HAP-1 (cell line): Measurements from ENCODE around the gene ARRDC2.
"Not testable (repeated sequence)": the region's sequence is repeated elsewhere in the genome, so short reads cannot be mapped to it uniquely, and the experiment has no call there.

ENCODE experiments used
- DNase-seq, 2 experiments: peaks; one replicate each; pipeline ENCODE4 v3.0.0-alpha.2; 2016 to 2020; ENCODE audit warnings: low spot score in 2 of 2
- H3K27me3 ChIP-seq: fragments of 250-450 bp; sonication (Bioruptor Pico); 2 replicates; pipeline ENCODE4 v1.5.1; 2020; ENCODE audit warnings: low read depth, mild to moderate bottlenecking, moderate library complexity
- H3K36me3 ChIP-seq: fragments of 250-450 bp; sonication (Bioruptor Pico); replicated peaks from 2 replicates; pipeline ENCODE4 v1.5.1; 2020; ENCODE audit warnings: mild to moderate bottlenecking
- H3K4me1 ChIP-seq: fragments of 250-450 bp; sonication (Bioruptor Pico); 2 replicates; pipeline ENCODE4 v1.5.1; 2020; ENCODE audit warnings: mild to moderate bottlenecking
- H3K4me3 ChIP-seq: fragments of 250-450 bp; sonication (Bioruptor Pico); 2 replicates; pipeline ENCODE4 v1.5.1; 2020; ENCODE audit warnings: mild to moderate bottlenecking, moderate library complexity
- H3K9me3 ChIP-seq: fragments of 250-450 bp; sonication (Bioruptor Pico); 2 replicates; pipeline ENCODE4 v1.5.1; 2020; ENCODE audit warnings: mild to moderate bottlenecking, moderate library complexity
- in situ Hi-C: fragments of 300-500 bp; cut with MboI; formaldehyde crosslinking; loops from 3 replicates; pipeline ENCODE4 v1.14.3; 2020; ENCODE audit warnings: low sequenced_read_pairs, inconsistent platforms, mixed read lengths

ARRDC2 gene

DNA sequence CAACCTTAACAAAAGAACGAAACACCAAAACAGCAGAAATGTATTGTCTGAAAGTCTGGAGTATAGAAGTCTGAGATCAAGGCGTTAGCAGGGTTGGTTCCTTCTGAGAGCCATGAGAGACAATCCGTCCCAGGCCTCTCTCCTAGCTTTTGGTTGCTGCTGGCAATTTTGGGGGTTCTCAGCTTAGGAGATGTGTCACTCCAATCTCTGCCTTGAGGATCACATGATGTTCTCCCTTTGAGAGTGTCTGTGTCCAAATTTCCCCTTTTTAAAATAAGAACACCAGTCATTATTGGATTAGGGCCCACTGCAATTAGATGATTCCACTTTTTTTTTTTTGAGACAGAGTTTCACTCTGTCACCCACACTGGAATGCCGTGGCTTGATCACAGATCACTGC, 30.9 kb upstream of the ARRDC2 start:
- H3K36me3 ChIP-seq, result peaks cover 4% of the 10 kb centered on the region; the same call in 1 of the 2 replicates
- in situ Hi-C loops, result no loop called here
- H3K4me3 ChIP-seq, result no peak overlapping the region
- 0 out of 2 replicates have a peak, but pooled peaks cover 5% of the 10 kb centered on the region for H3K4me1 ChIP-seq
- H3K9me3 ChIP-seq, result no peaks in the 10 kb centered on the region
- H3K27me3 ChIP-seq, result no peaks in the 10 kb centered on the region
- no peak for DNase-seq

DNA sequence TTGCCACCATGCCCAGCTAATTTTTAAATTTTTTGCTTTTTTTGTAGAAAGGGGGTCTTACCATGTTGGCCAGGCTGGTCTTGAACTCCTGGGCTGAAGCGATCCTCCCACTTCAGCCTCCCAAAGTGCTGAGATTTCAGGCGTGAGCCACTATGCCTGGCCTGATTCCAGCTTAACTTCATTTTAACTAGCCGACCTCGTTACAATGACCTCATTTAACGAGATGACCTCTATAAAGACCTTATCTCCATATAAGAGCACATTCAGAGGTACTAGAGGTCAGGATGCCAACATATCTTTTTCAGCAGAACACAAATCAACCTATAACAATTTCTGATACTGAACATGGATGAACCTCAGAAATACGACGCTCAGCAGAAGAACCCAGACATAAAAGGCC, 30.5 kb upstream of the ARRDC2 start:
- Histone ChIP-seq H3K4me1 (0 out of 2 replicates have a peak, but pooled peaks cover 5% of the 10 kb centered on the region), H3K36me3 (peaks cover 4% of the 10 kb centered on the region; the same call in 1 of the 2 replicates), H3K9me3 (no peaks in the 10 kb centered on the region), H3K4me3 (no peak overlapping the region), H3K27me3 (no peaks in the 10 kb centered on the region)
- in situ Hi-C loops, result no loop called here
- DNase-seq, result no peak

DNA sequence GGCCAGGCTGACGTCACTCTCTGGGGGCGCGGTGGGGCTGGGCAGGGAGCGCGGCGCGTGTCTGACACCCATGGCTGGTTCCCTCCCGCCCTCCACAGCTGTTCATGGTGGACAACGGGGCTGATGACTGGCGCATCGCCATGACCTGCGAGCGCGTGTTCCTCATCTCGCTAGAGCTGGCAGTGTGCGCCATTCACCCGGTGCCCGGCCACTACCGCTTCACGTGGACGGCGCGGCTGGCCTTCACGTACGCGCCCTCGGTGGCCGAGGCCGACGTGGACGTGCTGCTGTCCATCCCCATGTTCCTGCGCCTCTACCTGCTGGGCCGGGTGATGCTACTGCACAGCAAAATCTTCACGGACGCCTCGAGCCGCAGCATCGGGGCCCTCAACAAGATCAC, 26.4 kb upstream of the ARRDC2 start:
- in situ Hi-C loops, result no loop called here

DNA sequence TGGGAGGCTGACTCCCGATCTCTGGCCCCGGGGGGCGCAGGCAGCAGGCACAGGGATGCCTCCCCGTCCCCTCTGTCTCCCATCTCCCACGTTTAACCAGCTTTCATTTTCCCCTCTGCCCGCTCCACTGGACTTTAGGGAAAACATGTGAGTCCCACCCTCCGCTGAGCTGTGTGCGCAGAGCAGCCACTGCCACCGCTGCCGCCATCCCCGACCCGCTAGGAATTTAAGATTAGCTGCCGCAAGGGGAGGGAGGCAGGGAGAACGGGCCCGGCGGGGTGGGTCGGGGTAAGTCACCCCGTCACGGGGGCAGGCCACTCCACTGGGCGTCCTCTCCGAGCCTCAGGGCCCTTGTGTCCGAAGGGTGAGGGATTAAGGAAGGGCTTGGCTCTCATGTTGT, 25.5 kb upstream of the ARRDC2 start:
- DNase-seq, result no peak
- Histone ChIP-seq H3K4me1 (0 out of 2 replicates have a peak, but pooled peaks cover 2% of the 10 kb centered on the region), H3K9me3 (no peaks in the 10 kb centered on the region), H3K4me3 (no peak overlapping the region), H3K36me3 (no peaks in the 10 kb centered on the region), H3K27me3 (no peaks in the 10 kb centered on the region)
- in situ Hi-C loops, result no loop called here

More for the DNA sequence above, 26.4 kb upstream of the ARRDC2 start:
- no peaks in the 10 kb centered on the region for H3K27me3 ChIP-seq
- DNase-seq, result no peak
- H3K9me3 ChIP-seq, result no peaks in the 10 kb centered on the region
- H3K4me3 ChIP-seq, result no peak overlapping the region
- H3K36me3 ChIP-seq, result no peaks in the 10 kb centered on the region
- H3K4me1 ChIP-seq, result 0 out of 2 replicates have a peak, but pooled peaks cover 5% of the 10 kb centered on the region

DNA sequence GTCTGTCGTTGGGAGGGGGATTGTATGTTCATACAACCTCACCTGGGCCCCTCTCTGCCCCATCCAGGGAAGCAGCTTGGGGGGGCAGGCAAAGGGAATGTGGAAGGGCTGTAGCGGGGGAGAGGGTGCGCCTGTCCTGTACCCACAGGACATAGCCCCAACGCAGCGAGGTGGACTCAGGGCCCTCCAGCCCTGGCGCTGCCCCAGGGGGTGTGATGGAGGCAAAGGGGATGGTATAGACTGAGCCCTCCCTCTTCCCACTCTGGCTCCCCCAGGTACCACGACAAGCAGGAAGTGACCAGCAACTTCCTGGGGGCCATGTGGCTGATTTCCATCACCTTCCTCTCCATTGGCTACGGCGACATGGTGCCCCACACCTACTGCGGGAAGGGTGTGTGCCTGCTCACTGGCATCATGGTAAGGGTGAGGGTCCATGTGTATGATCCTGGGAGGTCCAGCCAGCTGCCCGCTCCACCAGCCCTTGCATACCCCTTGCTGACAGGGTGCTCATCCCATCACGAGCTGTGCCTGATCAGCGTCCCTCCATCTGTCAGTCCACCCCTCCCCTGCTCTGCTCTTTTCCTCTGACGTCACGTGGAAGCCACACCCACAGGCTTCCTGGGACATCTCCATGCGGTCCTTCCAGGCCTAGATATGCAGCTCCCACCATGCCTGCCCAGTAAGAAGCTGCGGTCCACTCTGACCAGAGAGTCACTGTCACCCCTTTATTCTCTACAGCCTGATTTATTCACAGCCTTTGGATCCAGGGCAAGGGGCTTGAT, 22.7 kb upstream of the ARRDC2 start:
- no peaks in the 10 kb centered on the region; the same call in 1 of the 2 replicates for H3K36me3 ChIP-seq
- no peak overlapping the region for H3K4me3 ChIP-seq
- H3K9me3 ChIP-seq, result no peaks in the 10 kb centered on the region
- no peaks in the 10 kb centered on the region for H3K27me3 ChIP-seq
- H3K4me1 ChIP-seq, result no peaks in the 10 kb centered on the region
- DNase-seq, result peak in 1 of 2 experiments; percentile 48
- in situ Hi-C loops, result loop anchor here (5.0 kb wide), 1 partner anchor 118 kb away; no protein-coding TSS in a partner anchor

DNA sequence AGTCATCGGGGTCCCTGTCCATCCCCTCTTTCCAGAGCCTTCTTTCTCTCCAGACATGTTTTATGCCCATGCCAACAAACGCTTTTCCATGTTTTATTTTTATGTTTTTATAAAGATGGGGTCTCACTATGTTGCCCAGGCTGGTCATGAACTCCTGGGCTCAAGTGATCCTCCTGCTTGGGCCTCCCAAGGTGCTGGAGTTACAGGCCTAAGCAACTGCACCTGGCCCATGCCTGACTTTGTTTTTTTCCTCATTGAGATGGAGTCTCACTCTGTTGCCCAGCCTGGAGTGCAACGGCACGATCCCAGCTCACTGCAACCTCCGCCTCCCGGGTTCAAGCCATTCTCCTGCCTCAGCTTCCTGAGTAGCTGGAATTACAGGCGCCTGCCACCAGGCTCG, 21.4 kb upstream of the ARRDC2 start:
- H3K9me3 ChIP-seq, H3K27me3 ChIP-seq, H3K4me1 ChIP-seq, DNase-seq, H3K4me3 ChIP-seq, H3K36me3 ChIP-seq: not testable (repeated sequence)
- in situ Hi-C loops, result loop anchor here (5.0 kb wide), 1 partner anchor 119 kb away; no protein-coding TSS in a partner anchor

DNA sequence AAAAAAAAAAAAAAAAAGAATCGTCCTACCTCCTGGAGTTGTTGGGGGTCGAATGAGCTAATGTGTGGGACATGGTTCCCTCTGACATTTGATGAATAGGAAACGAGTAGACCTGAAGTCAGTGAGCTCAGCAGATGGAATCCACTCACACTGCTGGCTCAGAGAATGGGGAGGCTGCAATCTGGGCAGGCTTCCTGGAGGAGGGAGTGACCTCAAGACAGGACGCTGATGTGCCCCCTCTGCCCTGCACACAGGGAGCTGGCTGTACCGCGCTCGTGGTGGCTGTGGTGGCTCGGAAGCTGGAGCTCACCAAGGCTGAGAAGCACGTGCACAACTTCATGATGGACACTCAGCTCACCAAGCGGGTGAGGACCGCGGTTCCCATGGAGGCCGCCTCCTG, 19.8 kb upstream of the ARRDC2 start:
- in situ Hi-C loops, result loop anchor here (5.0 kb wide), 1 partner anchor 121 kb away; no protein-coding TSS in a partner anchor
- Histone ChIP-seq H3K27me3 (no peaks in the 10 kb centered on the region), H3K36me3 (no peaks in the 10 kb centered on the region; the same call in 1 of the 2 replicates), H3K9me3 (no peaks in the 10 kb centered on the region), H3K4me3 (no peak overlapping the region), H3K4me1 (no peaks in the 10 kb centered on the region)
- DNase-seq, result no peak

DNA sequence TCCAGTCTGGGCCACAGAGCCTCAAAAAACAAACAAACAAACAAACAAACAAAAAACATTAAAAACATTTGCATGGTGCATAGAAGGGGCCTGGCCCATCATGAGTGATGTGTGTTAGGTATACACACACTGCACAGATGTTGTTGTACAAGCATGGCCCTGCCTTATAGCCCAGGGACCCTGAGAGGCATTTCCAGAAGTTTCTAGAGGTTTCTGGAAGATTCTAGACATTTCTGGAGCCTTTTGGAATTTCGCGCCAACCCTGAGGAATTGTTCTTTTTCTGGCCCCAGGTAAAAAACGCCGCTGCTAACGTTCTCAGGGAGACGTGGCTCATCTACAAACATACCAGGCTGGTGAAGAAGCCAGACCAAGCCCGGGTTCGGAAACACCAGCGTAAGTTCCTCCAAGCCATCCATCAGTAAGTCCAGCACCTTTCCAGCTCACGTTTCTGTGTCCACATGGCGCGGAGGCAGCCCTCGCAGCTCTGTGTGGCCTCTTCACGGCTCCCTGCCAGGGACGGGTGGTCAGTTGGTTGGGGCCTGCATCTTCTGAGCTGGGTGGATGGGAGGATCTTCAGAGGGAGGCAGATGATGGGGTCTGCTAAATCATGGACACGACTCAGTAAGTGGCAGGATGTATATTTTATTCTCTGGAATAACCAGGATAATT, 18.4 kb upstream of the ARRDC2 start:
- no peak for DNase-seq
- in situ Hi-C loops, result loop anchor here (5.0 to 10.0 kb wide), 2 partner anchors 45 to 122 kb away; no protein-coding TSS in a partner anchor
- Histone ChIP-seq H3K9me3 (no peaks in the 10 kb centered on the region), H3K4me1 (no peaks in the 10 kb centered on the region), H3K36me3 (no peaks in the 10 kb centered on the region; the same call in 1 of the 2 replicates), H3K27me3 (no peaks in the 10 kb centered on the region), H3K4me3 (no peak overlapping the region)

DNA sequence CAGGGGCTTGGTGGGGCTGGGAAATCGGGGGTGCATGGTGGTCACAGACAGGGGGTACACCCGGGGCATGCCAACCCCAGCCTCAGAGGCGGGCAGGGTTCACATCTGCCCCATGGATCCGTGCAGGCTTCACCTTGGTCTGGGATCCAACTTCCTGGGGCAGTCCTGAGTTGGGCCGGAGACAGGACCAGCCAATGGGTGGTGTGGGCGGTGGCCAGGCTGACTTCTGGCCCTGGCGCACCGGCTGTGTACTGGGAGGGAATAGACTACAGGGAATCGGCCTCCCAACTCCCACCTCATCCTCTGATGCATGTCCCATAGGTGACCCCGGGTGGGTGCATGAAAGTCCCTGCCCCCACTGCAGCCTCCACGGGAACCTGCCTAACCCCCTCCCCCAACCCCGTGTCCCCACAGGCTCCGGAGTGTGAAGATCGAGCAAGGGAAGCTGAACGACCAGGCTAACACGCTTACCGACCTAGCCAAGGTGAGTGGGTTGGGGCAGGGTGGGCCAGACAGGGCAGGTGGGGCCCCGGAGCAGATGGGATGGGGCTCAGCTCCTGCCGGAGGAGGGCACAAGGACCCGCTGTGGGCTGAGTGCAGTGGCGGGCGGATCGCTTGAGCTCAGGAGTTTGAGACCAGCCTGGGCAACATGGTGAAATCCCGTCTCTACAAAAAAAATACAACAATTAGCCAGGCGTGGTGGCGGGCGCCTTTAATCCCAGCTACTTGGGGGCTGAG, 14.7 kb upstream of the ARRDC2 start:
- Histone ChIP-seq H3K27me3 (no peaks in the 10 kb centered on the region), H3K36me3 (no peaks in the 10 kb centered on the region; the same call in none of the 2 replicates), H3K9me3 (no peaks in the 10 kb centered on the region), H3K4me3 (no peak overlapping the region), H3K4me1 (no peaks in the 10 kb centered on the region)
- no peak for DNase-seq
- in situ Hi-C loops, result loop anchor here (10.0 kb wide), 1 partner anchor 48 kb away; no protein-coding TSS in a partner anchor

DNA sequence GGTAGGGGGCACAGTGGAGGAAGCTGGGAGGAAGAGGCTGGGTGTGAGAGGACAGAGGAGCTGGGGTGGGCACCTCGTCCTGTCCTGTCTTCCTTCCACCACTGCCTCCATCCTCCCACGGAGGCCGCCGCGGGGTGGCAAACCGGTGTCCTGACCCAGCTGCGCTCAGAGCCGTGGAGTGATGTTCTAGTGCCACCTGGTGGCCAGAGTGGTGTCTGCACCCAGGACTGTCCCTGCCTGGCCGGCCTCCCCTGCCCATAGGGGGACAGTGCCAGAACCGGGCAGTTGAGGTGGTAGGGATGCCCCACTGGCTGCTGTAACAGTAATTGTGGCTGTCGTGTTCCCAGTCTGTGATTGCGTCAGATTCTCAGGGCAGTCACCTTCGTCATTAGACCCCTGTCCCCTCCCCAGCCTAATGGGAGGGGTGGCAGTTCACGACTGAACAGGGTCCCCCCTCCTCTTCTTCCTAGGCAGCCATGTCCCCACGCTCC, 11.1 kb upstream of the ARRDC2 start:
- no peaks in the 10 kb centered on the region for H3K27me3 ChIP-seq
- H3K4me1 ChIP-seq, result peaks cover 1% of the 10 kb centered on the region; the same call in 1 of the 2 replicates
- DNase-seq, result peak; percentile 67 to 91
- H3K4me3 ChIP-seq, result no peak overlapping the region
- in situ Hi-C loops, result loop anchor here (10.0 kb wide), 1 partner anchor 52 kb away; no protein-coding TSS in a partner anchor
- no peaks in the 10 kb centered on the region for H3K9me3 ChIP-seq
- no peaks in the 10 kb centered on the region; the same call in 1 of the 2 replicates for H3K36me3 ChIP-seq

DNA sequence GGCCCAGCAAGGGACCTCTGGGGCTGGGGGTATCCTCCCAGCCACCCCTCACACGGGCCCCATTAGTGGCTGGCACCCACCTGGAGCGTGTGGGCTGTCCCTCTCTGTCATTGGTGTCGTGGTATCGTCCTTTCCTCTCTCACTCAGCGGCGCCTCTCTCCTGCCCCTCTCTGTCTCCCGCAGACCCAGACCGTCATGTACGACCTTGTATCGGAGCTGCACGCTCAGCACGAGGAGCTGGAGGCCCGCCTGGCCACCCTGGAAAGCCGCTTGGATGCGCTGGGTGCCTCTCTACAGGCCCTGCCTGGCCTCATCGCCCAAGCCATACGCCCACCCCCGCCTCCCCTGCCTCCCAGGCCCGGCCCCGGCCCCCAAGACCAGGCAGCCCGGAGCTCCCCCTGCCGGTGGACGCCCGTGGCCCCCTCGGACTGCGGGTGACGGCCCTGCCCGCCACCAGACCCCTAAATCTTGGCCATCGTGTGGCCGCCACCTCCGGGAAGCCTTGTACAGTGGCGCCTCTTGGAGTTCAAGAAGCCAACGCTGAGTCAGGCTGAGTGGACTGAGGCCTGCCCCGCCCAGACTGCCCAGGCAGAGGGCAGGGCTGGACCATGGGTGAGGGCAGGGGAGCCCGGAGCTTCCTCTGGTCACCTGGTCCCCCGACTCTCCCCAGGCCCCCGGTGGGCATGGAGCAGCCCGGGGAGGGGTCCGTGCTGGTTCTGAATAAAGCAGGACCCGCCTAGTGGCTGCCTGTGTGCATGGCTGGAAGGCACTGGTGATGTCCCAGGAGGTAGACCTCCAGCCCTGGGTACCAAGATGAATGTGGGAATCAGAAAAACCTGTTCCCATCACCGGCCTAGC, 9.8 kb upstream of the ARRDC2 start:
- in situ Hi-C loops, result loop anchor here (10.0 kb wide), 1 partner anchor 53 kb away; no protein-coding TSS in a partner anchor
- no peaks in the 10 kb centered on the region for H3K9me3 ChIP-seq
- H3K27me3 ChIP-seq, result no peaks in the 10 kb centered on the region
- peaks cover 6% of the 10 kb centered on the region; the same call in 1 of the 2 replicates for H3K4me1 ChIP-seq
- no peaks in the 10 kb centered on the region; the same call in 1 of the 2 replicates for H3K36me3 ChIP-seq
- no peak overlapping the region for H3K4me3 ChIP-seq
- no peak for DNase-seq

DNA sequence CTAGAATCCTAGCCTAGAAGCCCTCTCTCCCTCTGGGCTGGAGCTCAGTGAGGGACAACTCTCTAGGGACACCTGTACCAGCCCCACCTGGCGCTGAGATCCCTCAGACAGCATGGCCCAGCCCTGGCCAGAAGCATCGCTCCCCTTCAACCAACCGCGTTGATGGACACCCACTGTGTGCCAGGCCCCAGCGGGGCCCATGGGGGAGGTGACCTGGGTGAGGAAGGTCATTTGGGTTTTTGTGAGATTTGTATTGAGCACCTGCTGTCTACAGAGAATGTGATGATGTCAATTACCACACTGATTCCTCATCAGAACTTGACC, 9.2 kb upstream of the ARRDC2 start:
- no peaks in the 10 kb centered on the region for H3K9me3 ChIP-seq
- no peaks in the 10 kb centered on the region; the same call in 1 of the 2 replicates for H3K36me3 ChIP-seq
- peaks cover 6% of the 10 kb centered on the region; the same call in 1 of the 2 replicates for H3K4me1 ChIP-seq
- in situ Hi-C loops, result loop anchor here (10.0 kb wide), 1 partner anchor 54 kb away; no protein-coding TSS in a partner anchor
- H3K27me3 ChIP-seq, result no peaks in the 10 kb centered on the region
- no peak overlapping the region for H3K4me3 ChIP-seq
- DNase-seq, result no peak
